Neuron (in vitro differentiated cells): ENCODE results near the gene YLPM1.

ENCODE experiments used
- H2AFZ ChIP-seq: one replicate; pipeline ENCODE4 v1.6.1; 2013; ENCODE audit warnings: low read depth, mild to moderate bottlenecking, inconsistent platforms, low read length, moderate library complexity
- H3K27me3 ChIP-seq: one replicate; pipeline ENCODE4 v1.6.1; 2013; ENCODE audit warnings: low read length; ENCODE audit not compliant: insufficient read depth
- H3K36me3 ChIP-seq: one replicate; pipeline ENCODE4 v1.6.1; 2013; ENCODE audit warnings: low read length; ENCODE audit not compliant: insufficient read depth
- H3K4me1 ChIP-seq: one replicate; pipeline ENCODE4 v1.6.1; 2013; ENCODE audit warnings: low read length; ENCODE audit not compliant: insufficient read depth
- H3K4me3 ChIP-seq: 2 replicates; pipeline ENCODE4 v1.5.1; 2013; ENCODE audit warnings: mild to moderate bottlenecking, low read length, moderate library complexity
- H3K9me3 ChIP-seq: one replicate; pipeline ENCODE4 v1.6.1; 2013; ENCODE audit warnings: low read length

The YLPM1 gene

GRCh38 chr14:74836251-74836960 is 73.3 kb downstream of the YLPM1 start:
- no peaks in the 10 kb centered on the region for H3K4me1 ChIP-seq
- no peak overlapping the region for H2AFZ ChIP-seq
- no peaks in the 10 kb centered on the region for H3K9me3 ChIP-seq
- no peaks in the 10 kb centered on the region for H3K27me3 ChIP-seq
- H3K36me3 ChIP-seq: peaks cover 33% of the 10 kb centered on the region
- H3K4me3 ChIP-seq: no peak overlapping the region

GRCh38 chr14:74838166-74838565 is 75.0 kb downstream of the YLPM1 start:
- Histone ChIP-seq H3K36me3 (peaks cover 27% of the 10 kb centered on the region), H3K4me3 (no peak overlapping the region), H2AFZ (no peak overlapping the region), H3K9me3 (no peaks in the 10 kb centered on the region), H3K4me1 (no peaks in the 10 kb centered on the region), H3K27me3 (no peaks in the 10 kb centered on the region)

GRCh38 chr14:74840603-74841030 is 77.5 kb downstream of the YLPM1 start:
- H3K4me3 ChIP-seq: no peak overlapping the region
- no peak overlapping the region for H2AFZ ChIP-seq
- H3K4me1 ChIP-seq: no peaks in the 10 kb centered on the region
- H3K27me3 ChIP-seq: no peaks in the 10 kb centered on the region
- H3K9me3 ChIP-seq: no peaks in the 10 kb centered on the region
- H3K36me3 ChIP-seq: peaks cover 16% of the 10 kb centered on the region

GRCh38 chr14:74841230-74842207 is 78.4 kb downstream of the YLPM1 start:
- no peak overlapping the region for H3K4me3 ChIP-seq
- H3K36me3 ChIP-seq: peaks cover 12% of the 10 kb centered on the region
- H3K9me3 ChIP-seq: no peaks in the 10 kb centered on the region
- no peaks in the 10 kb centered on the region for H3K4me1 ChIP-seq
- no peaks in the 10 kb centered on the region for H3K27me3 ChIP-seq
- no peak overlapping the region for H2AFZ ChIP-seq

- peaks cover 8% of the 10 kb centered on the region for H3K36me3 ChIP-seq
- no peaks in the 10 kb centered on the region for H3K4me1 ChIP-seq
- no peaks in the 10 kb centered on the region for H3K27me3 ChIP-seq
- no peak overlapping the region for H2AFZ ChIP-seq
- no peaks in the 10 kb centered on the region for H3K9me3 ChIP-seq
- H3K4me3 ChIP-seq: no peak overlapping the region
These were observed 80.5 kb downstream of the YLPM1 start for GRCh38 chr14:74843653-74844052.

- Histone ChIP-seq H3K4me3 (no peak overlapping the region), H3K4me1 (no peaks in the 10 kb centered on the region), H3K9me3 (no peaks in the 10 kb centered on the region), H3K36me3 (peaks cover 3% of the 10 kb centered on the region), H3K27me3 (no peaks in the 10 kb centered on the region), H2AFZ (no peak overlapping the region)
These were observed 83.1 kb downstream of the YLPM1 start for GRCh38 chr14:74846168-74846567.

GRCh38 chr14:74846968-74847665 is 84.0 kb downstream of the YLPM1 start:
- no peak overlapping the region for H3K4me3 ChIP-seq
- H2AFZ ChIP-seq: no peak overlapping the region
- H3K27me3 ChIP-seq: no peaks in the 10 kb centered on the region
- no peaks in the 10 kb centered on the region for H3K4me1 ChIP-seq
- H3K9me3 ChIP-seq: no peaks in the 10 kb centered on the region
- H3K36me3 ChIP-seq: peaks cover 3% of the 10 kb centered on the region

DNA sequence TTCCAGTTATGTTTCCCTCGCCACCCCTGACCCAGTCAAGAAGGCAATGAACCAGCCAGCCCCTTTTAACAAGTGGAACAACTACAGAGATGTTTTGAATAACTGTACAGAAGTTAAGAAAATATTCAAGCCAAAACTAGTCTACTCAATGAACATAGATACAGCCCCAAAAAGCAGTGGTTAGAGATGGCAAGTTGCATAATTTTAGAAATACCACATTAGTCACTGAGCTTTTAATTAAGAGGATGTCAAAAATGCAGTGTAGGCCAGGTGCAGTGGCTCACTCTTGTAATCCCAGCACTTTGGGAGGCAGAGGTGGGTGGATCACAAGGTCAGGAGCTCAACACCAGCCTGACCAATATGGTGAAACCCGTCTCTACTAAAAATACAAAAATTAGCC is 85.7 kb downstream of the YLPM1 start:
- H3K9me3 ChIP-seq: no peaks in the 10 kb centered on the region
- H3K4me3 ChIP-seq: no peak overlapping the region
- no peaks in the 10 kb centered on the region for H3K27me3 ChIP-seq
- H2AFZ ChIP-seq: no peak overlapping the region
- H3K36me3 ChIP-seq: peaks cover 3% of the 10 kb centered on the region
- H3K4me1 ChIP-seq: peaks cover 8% of the 10 kb centered on the region

DNA sequence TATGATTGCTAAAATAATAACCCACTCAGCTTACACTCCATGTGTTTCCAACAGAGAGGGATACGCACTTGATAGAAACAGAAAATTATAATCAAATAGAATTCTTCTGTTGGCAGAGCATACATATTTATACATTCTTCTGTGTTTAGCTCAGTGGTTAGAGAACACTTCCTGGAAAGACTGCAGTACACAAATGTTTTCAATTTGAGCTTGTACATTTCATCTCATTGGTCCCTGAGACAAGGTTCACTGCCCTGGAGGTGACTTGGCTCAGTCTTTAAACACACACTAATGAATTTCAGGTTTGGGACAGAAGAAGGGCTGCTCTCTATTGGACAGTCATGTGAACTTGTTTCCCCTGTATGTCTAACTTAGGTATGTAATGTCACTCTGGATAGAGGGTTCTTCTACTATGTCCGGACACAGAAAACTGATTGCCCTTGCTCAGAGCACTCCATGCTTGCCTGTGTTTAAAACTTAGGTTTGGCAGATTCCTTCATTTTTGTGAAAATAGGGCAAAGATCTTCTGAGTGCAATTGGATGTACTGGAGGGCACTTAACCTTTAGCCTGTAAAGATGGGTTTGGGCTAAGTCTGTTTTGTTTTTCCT is 89.9 kb downstream of the YLPM1 start:
- Histone ChIP-seq H3K27me3 (no peaks in the 10 kb centered on the region), H3K4me3 (no peak overlapping the region), H2AFZ (no peak overlapping the region), H3K36me3 (no peaks in the 10 kb centered on the region), H3K9me3 (no peaks in the 10 kb centered on the region), H3K4me1 (peaks cover 8% of the 10 kb centered on the region)

GRCh38 chr14:74853581-74853980 is 90.5 kb downstream of the YLPM1 start:
- H3K4me1 ChIP-seq: peaks cover 8% of the 10 kb centered on the region
- H2AFZ ChIP-seq: no peak overlapping the region
- no peaks in the 10 kb centered on the region for H3K27me3 ChIP-seq
- H3K4me3 ChIP-seq: no peak overlapping the region
- no peaks in the 10 kb centered on the region for H3K36me3 ChIP-seq
- H3K9me3 ChIP-seq: no peaks in the 10 kb centered on the region

- no peaks in the 10 kb centered on the region for H3K9me3 ChIP-seq
- peaks cover 8% of the 10 kb centered on the region for H3K4me1 ChIP-seq
- no peak overlapping the region for H3K4me3 ChIP-seq
- H3K36me3 ChIP-seq: no peaks in the 10 kb centered on the region
- no peaks in the 10 kb centered on the region for H3K27me3 ChIP-seq
- no peak overlapping the region for H2AFZ ChIP-seq
These were observed 91.9 kb downstream of the YLPM1 start for GRCh38 chr14:74855021-74855420.

DNA sequence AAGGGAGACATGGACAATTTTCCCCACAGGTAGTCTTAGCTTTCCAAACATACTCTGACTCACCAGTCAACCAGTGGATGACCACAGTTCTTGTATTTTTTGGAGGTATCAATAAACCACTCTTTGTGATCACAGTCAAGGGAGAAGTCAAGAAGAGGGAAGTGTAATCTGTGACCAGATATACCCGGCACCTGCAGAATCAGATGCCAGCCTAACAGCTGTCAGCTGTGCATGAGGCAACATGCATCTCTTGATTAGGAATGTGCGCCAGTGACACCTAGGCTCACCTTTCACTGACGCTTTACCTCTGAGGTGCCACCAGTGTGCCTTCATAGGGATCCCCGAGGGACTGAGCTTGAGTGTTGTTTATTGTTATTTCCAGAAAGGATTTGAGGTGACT is 92.8 kb downstream of the YLPM1 start:
- H3K9me3 ChIP-seq: no peaks in the 10 kb centered on the region
- no peak overlapping the region for H2AFZ ChIP-seq
- no peak overlapping the region for H3K4me3 ChIP-seq
- no peaks in the 10 kb centered on the region for H3K27me3 ChIP-seq
- no peaks in the 10 kb centered on the region for H3K36me3 ChIP-seq
- H3K4me1 ChIP-seq: peaks cover 8% of the 10 kb centered on the region
